Measurements from ENCODE around the gene UQCC2.
A peak's percentile ranks its signal among the peaks of the same experiment; 100 is the strongest.

UQCC2 gene

GRCh38 chr6:33711140-33712129, at the start of gene UQCC2:
Gene UQCC2 (minus strand): TSS chr6:33711700. CDS start chr6:33711686, 14 bp downstream.
- DNase-seq, result peak; percentile 89

DNA sequence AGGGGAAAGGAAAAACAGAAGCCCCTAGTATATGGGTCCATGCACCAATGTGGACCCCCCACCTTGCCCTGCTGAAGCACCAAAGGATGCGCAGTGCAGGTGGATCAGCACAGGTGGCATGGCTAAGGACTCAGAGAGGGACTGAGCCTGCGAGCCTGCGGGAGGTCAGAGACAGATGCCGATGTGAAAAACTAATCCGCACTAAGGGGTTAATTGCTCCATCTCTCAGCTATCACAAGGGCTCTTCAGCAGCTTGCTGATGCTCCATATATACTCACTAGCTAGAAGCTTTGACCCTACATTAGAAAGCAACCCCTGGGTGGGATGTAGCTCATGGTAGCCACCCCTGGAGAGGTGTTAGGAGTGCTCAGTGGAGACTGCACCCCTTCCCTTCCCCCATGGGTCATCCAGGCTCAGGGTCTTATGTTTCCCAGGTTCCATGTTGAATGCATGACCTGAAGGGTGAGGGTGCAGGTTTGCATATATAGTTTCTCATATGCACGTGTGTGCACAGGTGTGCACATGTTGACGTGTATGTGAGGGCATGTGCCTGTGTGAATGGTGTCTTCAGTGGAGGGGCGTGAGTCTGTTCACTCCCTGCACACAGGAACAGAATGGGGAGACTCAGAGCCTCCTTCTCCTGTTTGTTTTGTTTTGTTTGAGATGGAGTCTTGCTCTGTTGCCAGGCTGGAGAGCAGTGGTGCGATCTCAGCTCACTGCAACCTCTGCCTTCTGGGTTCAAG, 48.6 kb upstream of the UQCC2 start:
- no peak for DNase-seq

DNA sequence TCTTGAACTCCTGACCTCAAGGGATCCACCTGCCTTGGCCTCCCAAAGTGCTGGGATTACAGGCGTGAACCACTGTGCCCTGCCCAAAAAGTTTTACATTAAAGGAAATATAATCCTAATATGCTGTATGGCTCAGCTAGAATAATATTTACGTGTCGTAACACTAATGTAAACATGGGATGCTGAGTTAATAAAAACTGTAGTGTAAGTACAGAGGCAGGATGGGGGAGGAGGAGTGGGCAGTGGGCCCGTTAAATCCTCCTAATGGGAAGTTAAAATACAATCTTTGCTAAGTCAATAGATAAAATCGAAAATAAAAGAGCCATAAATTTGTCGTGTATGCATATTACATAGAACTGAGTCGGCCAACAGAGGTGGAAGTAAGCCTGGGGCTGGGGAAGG, 47.3 kb upstream of the UQCC2 start:
- DNase-seq, result no peak

GRCh38 chr6:33757906-33758305, 46.4 kb upstream of the UQCC2 start:
- DNase-seq, result no peak

DNA sequence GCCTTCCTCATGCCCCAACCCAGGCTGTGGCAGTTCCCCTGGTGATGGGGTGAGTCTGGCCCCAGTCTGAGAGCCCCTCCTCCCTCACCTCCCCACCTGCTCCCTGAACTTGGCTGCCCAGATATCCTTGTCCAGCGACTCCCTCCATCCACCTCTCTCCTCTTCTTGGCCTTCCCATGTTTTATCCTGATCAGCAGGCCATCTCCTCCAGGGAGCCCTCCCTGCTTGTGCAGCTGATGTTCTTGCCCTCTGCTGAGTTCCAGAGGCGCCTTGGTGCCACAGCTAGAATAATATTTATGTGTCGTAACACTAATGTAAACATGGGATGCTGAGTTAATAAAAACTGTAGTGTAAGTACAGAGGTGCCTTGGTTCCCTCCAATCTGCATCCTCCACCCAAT, 45.6 kb upstream of the UQCC2 start:
- no peak for DNase-seq

DNA sequence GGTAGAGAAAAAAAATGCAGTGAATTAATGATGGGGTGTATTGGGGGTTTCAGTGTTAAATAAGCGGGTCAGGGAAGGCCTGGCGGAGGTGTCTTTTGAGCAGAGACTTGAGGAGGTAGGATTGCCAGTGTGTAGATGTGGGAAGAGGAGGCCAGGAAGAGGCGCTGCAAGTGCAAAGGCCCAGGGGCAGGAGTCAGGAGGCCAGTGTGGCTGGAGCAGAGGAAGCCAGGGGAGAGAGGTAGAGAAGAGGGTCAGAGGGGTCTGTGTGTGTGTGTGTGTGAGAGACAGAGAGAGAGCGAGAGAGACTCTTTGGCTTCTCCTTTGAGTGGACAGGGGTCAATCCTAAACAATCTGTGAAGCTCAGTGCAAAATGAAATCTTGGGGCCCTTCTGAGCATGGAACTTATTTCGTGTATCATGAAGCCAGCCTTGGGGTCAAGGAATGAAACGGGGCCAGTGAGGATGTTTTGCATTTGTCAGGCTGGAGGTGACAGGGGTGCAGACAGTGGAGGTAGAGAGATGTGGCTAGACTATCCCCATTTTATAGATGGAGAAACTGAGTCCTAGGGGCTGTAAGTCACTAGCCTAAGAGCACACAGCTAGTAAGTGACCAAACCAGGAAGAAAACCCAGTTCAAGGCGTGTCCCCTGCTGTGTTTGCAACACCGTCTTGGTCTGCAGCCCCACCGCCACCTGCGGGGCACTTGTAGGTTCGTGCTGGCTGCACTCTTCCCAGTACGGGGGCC, 44.9 kb upstream of the UQCC2 start:
- no peak for DNase-seq

GRCh38 chr6:33755070-33755869, 43.8 kb upstream of the UQCC2 start:
- DNase-seq, result no peak

DNA sequence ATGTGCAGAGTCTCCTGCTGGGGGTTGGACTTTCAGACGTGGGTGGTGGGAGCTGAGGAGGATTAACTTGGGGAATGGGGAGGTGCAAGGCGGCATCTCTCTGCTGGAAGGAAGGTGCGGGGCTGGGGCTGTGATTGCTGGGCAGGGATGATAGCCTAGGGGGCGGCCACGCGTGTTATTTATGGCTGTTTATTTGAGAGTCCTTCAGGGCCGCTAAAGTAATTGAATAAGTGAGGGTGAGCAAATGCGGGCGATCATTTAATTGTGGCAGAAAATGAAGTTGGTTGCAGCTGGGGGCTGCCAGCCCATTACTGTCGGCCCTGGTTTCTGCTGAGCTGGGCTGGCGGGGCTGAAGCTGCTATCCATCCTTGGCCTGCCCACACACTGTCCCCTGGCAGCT, 42.7 kb upstream of the UQCC2 start:
- no peak for DNase-seq

- DNase-seq, result no peak
Observed at GRCh38 chr6:33752646-33753015, 41.1 kb upstream of the UQCC2 start.

GRCh38 chr6:33751771-33752645, 40.5 kb upstream of the UQCC2 start:
- DNase-seq, result no peak

- no peak for DNase-seq
Observed at GRCh38 chr6:33750244-33750991, 38.9 kb upstream of the UQCC2 start.

GRCh38 chr6:33749401-33749800, 37.9 kb upstream of the UQCC2 start:
- DNase-seq, result no peak

DNA sequence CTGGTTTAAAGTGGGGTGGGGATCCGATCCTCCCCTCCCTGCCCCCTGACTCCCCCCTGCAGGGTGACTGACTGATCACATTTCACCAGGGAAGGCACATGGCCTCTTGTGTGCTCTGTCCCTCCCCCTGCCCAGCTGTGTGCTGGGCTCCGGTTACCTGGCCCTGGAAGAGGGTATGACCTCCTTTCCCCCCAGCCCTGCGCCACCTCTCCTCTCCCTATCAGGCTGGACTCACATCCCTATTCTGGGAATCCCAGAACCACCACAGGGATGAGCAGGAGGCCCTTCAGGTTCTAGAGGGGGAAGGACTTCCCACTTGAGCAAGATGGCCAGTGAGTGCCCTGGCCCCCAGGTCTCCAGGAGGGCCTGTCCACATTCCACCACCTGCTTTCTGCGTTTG, 37.3 kb upstream of the UQCC2 start:
- no peak for DNase-seq

- DNase-seq, result no peak
Observed at GRCh38 chr6:33747823-33748222, 36.3 kb upstream of the UQCC2 start.

- no peak for DNase-seq
Observed at GRCh38 chr6:33746651-33747100, 35.2 kb upstream of the UQCC2 start, which contains the start of gene IP6K3. Gene IP6K3 (minus strand): TSS chr6:33746905. CDS start chr6:33735476, 11,429 bp downstream.

GRCh38 chr6:33746036-33746600, 34.6 kb upstream of the UQCC2 start:
- no peak for DNase-seq

GRCh38 chr6:33745548-33745947, 34.0 kb upstream of the UQCC2 start:
- DNase-seq, result no peak

GRCh38 chr6:33744895-33745546, 33.5 kb upstream of the UQCC2 start:
- no peak for DNase-seq

All from GF-D8 (cell line).